ENCODE results near the gene ASB1.
"Not testable (repeated sequence)": the region's sequence is repeated elsewhere in the genome, so short reads cannot be mapped to it uniquely, and the experiment has no call there.

DNA sequence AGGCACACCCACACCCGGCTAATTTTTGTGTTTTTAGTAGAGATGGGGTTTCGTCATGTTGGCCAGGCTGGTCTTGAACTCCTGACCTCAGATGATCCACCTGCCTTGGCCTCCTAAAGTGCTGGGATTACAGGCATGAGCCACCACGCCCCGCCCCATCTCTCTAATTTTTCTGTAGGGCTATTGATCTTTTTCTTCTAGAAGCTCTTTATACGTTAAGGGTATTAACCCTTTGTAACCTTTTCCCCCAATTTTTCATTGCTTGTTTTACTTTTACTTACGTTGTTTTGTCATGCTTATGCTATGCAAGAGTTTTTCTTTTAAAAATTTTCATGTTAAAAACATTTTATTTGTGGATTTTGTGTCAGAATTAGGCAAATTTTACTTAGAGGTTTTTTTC is 15.5 kb downstream of the ASB1 start:
- not testable (repeated sequence) for TF ChIP-seq POLR2AphosphoS5 (IDR thresholded peaks at IDR 0.05; ENCODE audit: low read depth, low read length); POLR2A (IDR thresholded peaks at IDR 0.05; ENCODE audit: low read depth, low read length); TAF1 (IDR thresholded peaks at IDR 0.05; ENCODE audit: borderline replicate concordance, low read depth, low read length)

Data from GM12892 (cell line).